GM19395 (cell line): ENCODE data around the gene FLYWCH1.

Experiments used
- ATAC-seq: cut with Tn5 transposase; IDR thresholded peaks from one replicate; pipeline ENCODE4 v1.9.1; 2021; ENCODE audit warnings: mild to moderate bottlenecking, moderate library complexity; ENCODE audit not compliant: unreplicated experiment

The FLYWCH1 gene

DNA sequence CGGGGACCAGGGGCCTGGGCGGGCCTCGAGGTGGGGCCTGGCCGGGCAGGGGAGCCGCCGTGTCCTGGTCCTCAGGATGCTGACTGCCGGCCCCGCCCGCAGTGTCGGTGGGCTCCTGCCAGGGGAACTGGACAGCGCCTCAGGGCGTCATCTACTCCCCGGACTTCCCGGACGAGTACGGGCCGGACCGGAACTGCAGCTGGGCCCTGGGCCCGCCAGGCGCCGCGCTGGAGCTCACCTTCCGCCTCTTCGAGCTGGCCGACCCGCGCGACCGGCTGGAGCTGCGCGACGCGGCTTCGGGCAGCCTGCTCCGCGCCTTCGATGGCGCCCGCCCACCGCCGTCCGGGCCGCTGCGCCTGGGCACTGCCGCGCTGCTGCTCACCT is 55.1 kb downstream of the FLYWCH1 start:
- ATAC-seq: no peak

DNA sequence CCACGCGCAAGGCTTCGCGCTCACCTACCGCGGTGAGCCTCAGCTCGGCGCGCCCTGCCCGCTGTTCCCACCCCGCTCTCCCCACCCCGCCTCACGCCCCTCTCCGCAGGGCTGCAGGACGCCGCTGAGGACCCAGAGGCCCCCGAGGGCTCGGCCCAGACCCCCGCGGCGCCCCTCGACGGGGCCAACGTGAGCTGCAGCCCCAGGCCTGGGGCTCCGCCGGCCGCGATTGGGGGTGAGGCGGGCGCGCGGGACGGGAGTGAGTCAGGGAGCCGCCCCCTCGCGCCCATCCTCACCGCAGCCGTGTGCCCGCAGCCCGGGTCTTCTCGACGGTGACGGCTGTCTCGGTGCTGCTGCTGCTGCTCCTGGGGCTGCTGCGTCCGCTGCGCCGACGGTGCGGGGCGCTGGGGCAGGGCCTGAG is 55.5 kb downstream of the FLYWCH1 start:
- ATAC-seq: no peak

- ATAC-seq: no peak
Measured at GRCh38 chr16:2967721-2968161, 56.0 kb downstream of the FLYWCH1 start.

DNA sequence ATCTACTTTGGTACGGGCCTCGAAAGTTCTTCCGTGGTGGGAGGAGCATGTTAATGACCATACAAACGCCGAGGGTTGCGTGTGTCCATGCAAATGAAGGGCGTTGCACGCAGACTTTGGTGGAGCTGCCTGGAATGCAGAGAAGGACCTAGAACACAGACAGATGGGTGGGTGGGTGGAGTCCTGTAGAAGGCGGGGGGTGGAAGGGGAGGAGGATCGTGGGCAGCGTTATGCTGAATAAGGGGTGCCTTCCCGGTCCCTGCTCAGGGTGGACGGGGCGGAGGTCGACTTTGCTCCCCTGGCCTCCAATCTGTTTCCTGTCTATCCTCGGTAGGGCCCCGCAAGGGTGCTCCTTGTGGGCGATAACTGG is 56.6 kb downstream of the FLYWCH1 start:
- ATAC-seq: no peak

DNA sequence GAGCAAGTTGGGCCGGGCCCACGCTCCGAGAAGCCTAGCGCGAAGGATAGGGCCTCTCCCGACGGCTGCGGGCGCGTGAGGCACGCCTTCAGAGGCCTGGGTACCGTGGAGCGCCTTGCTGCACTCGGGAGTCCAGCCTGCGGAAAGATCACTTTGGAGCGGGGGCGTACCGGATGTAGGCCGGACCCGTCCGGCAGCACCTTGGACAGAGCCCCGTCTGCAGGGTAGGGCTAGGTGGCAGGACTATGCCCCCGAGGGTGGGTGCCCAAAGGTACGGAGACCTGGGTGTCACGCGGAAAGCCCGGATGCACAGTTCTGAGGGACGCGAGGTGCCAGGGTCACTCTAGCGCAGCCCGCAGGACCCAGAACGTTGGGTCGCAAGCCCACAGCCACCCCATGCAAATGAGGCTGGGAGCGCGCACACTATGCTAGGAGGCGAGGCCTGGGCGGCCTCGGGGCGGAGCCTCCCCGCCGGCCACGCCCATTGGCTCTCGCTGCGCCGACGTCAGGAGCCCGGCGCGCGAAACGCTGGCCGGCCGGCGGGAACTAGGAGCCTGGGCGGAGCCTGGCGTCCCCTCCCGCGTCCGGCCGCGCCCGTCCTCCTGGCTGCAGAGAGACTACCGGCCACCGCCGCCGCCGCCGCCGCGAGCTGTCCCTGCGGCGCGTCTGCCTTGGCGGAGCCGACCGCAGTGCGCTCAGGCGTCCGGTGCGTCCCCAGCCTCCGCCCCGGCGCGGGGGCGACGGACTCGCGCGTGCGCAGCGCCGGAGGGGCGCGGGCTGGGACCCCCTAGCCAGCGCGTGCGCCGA is 57.2 kb downstream of the FLYWCH1 start, which contains the start of gene PAQR4:
Gene PAQR4 (plus strand): TSS at position 611 of the 807 bp plus-strand sequence. CDS start 327 bp downstream, outside the sequence.
- peak; percentile 71 for ATAC-seq

GRCh38 chr16:2969545-2970521 is 58.1 kb downstream of the FLYWCH1 start:
- ATAC-seq: no peak

DNA sequence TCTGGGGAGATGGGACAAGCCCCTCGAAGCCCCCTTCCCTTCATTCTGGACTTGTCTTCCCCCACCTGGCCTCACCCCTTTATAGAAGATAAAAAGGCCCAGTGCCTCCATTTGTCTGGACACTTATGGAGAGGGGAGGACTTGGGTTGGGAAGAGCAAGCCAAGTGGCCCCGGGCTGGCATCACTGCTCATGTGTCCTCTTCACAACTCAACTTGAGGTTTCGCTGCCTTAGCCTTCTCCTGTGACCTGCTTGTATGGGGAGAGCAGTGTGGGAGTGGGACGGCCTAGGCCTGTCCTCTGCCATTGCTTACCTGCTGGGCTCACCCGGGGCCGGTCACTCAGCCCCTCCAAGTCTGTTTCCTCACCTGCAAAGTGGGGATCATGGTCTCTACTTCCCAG is 58.8 kb downstream of the FLYWCH1 start:
- no peak for ATAC-seq

- no peak for ATAC-seq
Measured at GRCh38 chr16:2971134-2971984, 59.6 kb downstream of the FLYWCH1 start.

DNA sequence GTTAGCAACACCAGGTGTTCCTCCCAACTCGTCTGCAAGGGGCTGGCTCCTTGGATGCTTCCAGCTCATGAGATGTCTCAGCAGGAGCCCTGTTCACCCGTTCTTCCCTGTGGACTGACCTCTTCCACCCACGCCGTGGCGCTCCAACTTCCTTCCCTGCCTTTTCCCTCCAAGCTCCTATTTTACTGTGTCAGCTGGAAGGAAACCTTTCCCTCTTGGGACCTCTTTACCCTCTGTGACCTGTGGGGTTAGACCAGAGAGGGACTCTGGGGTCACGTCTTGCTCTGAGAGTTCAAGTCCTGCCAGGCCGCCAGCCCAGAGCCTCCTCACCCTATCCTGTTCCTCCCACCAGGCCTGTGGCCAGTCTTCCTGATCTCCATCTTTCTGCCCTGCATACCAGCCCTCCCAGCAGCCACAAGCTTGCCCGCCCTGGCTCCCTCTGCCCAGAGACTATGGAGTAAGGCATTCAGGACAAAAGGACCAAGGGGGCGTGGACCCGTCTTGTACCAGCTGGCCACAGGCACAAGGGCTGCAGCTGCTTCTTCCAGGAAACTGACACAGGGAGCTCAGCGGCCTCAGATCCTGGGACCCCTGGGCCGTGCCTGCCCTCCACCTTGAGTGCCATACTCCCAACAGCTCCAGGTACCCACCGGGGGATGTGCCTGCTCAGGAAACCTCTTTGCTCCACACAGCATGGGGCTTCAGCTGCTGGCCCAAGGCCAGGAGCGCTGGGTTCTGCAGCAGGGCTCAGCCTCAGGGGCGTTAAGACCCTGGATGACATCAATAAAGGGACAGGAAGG is 60.5 kb downstream of the FLYWCH1 start:
- no peak for ATAC-seq

- no peak for ATAC-seq
Measured at GRCh38 chr16:2973093-2973492, 61.4 kb downstream of the FLYWCH1 start.

DNA sequence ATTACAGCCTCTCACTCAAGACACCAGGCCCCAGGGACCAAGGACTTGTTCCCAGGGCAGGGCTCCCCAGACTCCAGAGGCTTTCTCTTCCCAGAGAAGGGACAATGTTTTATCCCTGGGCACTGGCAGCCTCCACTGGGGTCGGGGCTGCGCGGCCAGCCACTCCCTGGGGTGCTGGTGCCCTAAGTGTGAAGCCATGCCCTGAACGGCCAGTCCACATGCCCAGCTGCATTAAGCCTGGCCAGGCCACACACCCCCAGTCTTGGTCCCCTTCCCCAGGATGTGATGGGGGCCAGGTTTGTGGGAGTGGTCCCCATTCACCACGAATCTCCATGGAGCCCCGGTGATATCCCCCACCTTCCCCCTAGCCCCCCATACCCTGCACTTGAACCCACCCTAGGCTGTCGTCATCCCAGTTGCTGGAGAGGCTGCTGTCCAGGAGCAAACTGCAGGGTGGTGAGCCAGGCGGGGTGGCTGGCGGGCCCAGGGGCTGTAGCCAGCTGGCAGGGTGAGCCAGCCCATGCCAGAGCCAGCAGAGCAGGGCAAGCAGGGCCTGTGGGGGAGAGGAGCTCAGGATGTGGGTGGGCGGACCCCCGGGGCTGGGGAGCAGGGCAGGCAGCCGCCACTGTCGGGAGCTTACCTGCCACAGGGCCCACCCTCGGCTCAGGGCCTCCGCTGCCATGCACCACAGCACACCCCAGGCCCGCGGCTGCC is 62.0 kb downstream of the FLYWCH1 start:
- no peak for ATAC-seq

GRCh38 chr16:2974319-2975056 is 62.8 kb downstream of the FLYWCH1 start:
- ATAC-seq: no peak

DNA sequence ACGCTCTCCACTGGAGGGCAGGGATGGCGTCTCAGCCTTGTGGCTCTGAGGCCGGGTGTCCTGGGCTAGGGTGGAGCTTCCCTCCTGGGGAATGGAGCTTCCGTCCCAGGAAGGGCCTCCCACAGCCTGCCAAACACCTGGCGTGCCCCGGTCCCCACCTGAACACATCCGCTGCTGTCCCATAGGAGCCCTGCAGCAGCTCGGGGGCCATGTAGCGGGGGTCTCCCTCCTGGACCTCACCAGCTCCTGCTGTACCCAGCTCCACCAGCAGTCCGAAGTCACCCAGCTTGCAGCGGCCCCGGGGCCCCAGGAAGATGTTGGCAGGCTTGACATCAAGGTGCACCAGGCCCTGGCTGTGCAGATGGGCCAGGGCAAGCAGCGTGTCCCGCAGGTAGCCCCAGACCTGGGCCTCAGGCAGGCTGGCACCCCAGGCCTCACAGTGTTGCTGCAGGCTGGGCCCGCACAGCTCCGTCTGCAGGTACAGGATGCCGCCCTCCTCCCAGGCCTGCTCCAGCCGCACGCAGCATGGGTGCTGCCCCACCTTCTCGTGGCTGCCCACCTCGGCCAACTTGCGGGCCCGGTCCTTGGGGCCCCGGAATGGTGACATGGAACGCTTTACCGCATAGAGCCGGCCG is 63.5 kb downstream of the FLYWCH1 start:
- ATAC-seq: no peak

GRCh38 chr16:2976201-2976600 is 64.5 kb downstream of the FLYWCH1 start:
- ATAC-seq: no peak

GRCh38 chr16:2976673-2977072 is 64.9 kb downstream of the FLYWCH1 start:
- no peak for ATAC-seq

DNA sequence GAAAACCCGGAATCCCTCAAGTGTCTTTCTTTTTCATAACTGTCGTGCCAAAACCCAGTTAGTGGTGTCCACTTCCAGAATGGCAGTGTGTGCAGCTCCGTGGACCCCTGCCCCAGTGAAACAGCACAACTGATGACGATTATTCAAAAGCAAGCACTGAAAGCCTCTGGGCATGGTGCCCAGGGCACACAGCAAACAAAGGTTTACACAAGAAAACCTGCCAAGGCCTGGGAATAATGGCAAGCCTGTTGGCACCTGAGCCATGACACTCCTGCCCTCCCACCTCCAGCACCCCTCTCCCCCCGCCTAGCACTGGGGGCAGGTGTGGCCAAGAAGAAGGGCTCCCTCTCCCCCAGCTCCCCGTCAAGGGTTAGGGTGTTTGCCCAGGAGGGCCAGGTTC is 65.7 kb downstream of the FLYWCH1 start:
- no peak for ATAC-seq

GRCh38 chr16:2979669-2980226 is 68.0 kb downstream of the FLYWCH1 start:
- ATAC-seq: no peak
